AG04449 (cell line): ENCODE results near the gene ENKD1.
"Not testable (repeated sequence)": the region's sequence is repeated elsewhere in the genome, so short reads cannot be mapped to it uniquely, and the experiment has no call there.

ENCODE experiments used
- CTCF ChIA-PET: fragments of 350-600 bp; formaldehyde crosslinking; extraction: SDS; loops from one replicate; lab custom pipeline; 2021; ENCODE audit warnings: antibody characterized with exemption; lab: Yijun Ruan, JAX
- POLR2A ChIA-PET: fragments of 400-600, 350-600 bp; formaldehyde crosslinking; extraction: SDS; loops from one replicate; lab custom pipeline; 2020; ENCODE audit warnings: antibody characterized with exemption, inconsistent platforms; lab: Yijun Ruan, JAX
- DNase-seq: peaks from one replicate; pipeline ENCODE4 v3.0.0-alpha.2; 2010; ENCODE audit warnings: low read depth, low spot score
- H3K4me3 ChIP-seq: 2 replicates; pipeline ENCODE4 v1.5.1; 2011; ENCODE audit warnings: low read depth, mild to moderate bottlenecking, control low read depth, low read length
- TF ChIP-seq, protein P1 (sequence below): IDR thresholded peaks from one replicate; pipeline ENCODE4 v1.5.1; 2011; ENCODE audit warnings: mild to moderate bottlenecking, moderate library complexity, low read length, control low read depth, inconsistent platforms; ENCODE audit not compliant: insufficient read depth; ENCODE audit errors: missing control alignments

Gene ENKD1

DNA sequence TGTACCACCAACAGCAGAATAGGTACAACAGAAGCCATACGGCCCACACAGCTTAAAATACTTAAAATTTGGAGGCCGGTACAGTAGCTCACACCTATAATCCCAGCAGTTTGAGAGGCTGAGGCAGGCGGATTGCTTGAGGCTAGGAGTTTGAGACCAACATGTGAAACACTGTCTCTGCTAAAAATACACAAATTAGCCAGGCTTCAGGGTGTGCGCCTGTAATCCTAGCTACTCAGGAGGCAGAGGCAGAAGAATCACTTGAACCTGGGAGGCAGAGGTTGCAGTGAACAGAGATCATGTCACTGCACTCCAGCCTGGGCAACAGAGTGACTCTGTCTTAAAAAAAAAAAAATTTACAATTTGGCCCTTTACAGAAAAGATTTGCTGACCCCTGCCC is 35.6 kb upstream of the ENKD1 start:
- POLR2A ChIA-PET, result no interaction called here
- no peak for DNase-seq
- no peak overlapping the region for H3K4me3 ChIP-seq
- TF ChIP-seq, protein P1, sequence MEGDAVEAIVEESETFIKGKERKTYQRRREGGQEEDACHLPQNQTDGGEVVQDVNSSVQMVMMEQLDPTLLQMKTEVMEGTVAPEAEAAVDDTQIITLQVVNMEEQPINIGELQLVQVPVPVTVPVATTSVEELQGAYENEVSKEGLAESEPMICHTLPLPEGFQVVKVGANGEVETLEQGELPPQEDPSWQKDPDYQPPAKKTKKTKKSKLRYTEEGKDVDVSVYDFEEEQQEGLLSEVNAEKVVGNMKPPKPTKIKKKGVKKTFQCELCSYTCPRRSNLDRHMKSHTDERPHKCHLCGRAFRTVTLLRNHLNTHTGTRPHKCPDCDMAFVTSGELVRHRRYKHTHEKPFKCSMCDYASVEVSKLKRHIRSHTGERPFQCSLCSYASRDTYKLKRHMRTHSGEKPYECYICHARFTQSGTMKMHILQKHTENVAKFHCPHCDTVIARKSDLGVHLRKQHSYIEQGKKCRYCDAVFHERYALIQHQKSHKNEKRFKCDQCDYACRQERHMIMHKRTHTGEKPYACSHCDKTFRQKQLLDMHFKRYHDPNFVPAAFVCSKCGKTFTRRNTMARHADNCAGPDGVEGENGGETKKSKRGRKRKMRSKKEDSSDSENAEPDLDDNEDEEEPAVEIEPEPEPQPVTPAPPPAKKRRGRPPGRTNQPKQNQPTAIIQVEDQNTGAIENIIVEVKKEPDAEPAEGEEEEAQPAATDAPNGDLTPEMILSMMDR, result no peak
- CTCF ChIA-PET, result interaction anchor here (1.4 to 1.8 kb wide), 2 partner anchors 114 to 181 kb away, joined by 3 to 5 read pairs; no protein-coding TSS in a partner anchor

DNA sequence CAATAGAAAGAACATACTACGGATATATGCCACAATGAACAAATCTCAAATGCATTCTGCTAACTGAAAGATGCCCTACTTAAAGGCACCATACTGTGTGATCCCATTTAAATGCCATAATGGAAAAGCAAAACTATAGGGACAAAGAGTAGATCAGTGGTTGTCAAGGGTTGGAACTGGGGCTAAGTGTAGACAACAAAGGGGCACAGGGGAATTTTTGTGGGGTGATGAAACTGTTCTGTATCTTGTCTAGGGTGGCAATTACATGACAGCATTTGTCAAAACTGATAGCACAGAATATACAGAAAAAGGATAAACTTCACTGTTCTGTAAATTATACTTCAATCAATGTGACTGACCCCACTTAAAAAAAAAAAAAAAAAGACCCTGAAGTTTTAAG is 34.9 kb upstream of the ENKD1 start:
- POLR2A ChIA-PET, result no interaction called here
- DNase-seq, result no peak
- CTCF ChIA-PET, result interaction anchor here (1.4 to 1.8 kb wide), 2 partner anchors 115 to 180 kb away, joined by 3 to 5 read pairs; no protein-coding TSS in a partner anchor
- TF ChIP-seq, protein P1, result no peak
- H3K4me3 ChIP-seq, result no peak overlapping the region

DNA sequence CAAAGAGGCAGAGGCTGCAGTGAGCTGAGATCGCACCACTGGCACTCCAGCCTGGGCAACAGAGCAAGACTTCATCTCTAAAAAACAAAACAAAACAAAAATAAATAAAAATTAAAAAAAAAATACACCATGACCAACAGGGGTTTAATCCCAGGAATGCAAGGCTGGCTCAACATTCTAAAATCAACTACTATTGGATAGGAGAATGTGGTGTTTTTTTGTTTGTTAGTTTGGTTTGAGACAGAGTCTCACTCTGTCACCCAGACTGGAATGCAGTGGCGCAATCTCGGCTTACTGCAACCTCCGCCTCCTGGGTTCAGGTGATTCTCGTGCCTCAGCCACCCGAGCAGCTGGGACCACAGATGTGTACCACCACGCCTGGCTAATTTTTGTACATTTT is 32.7 kb upstream of the ENKD1 start:
- POLR2A ChIA-PET, result no interaction called here
- DNase-seq, result no peak
- TF ChIP-seq, protein P1, result no peak
- no peak overlapping the region for H3K4me3 ChIP-seq
- CTCF ChIA-PET, result no interaction called here

DNA sequence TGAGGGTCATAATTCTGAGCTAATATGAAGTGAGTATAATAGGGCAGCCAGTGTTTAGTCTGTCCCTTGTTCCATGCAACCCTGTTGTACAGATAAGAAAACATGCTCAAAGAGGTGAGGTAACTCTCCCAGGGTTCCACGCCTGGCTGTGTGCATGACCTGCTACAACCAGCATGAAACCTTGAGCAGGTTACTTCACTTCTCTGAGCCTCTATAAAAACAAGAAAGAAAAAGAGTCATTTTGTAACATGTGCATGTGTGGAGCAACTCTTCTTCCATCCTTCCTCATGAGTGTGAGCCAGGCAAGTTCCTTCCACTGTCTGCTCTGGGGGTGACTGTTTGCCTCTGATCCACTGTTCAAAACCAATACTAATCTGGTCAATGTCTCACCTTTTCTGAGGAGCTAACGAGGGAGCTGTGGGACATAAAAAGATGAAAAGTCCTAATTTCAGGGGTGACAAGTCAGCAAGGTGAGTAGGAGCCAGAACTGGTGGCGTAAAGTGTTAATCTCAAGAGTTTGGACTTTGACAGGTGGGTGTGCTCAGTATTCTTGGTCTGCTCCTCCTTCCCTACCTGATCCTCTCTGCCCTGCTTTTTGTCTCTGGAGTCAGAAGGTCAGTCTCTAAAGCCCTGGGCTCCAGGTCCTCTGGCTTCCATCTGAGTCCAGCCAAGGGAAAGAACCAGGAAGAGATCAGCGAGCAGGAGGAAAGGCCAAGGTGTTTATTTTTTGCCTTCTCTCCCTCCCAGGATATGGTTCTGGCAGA is 31.1 kb upstream of the ENKD1 start:
- CTCF ChIA-PET, result no interaction called here
- DNase-seq, result no peak
- TF ChIP-seq, protein P1, result no peak
- H3K4me3 ChIP-seq, result no peak overlapping the region
- POLR2A ChIA-PET, result no interaction called here

DNA sequence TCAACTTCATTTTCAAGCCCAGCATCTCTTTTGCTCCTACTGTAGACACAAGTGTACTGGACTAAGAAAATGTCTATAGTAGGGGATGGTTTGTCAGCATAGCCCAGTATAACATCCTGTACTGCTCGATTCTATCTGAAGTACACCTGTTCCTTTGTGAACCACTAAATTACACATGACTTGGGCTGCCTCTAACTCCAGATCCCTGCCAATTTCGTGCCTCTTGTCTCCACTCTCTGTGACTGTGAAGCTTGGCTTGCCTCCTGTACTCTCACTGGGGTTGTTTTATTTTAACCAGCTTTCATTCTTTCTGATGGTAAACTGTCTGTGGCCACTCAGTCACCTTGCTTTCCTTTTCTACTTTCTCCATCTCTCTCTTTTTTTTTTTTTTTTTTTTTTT is 28.1 kb upstream of the ENKD1 start:
- ChIA-PET CTCF (interaction anchor here (0.7 to 2.9 kb wide), 3 partner anchors 9 to 196 kb away, joined by 3 to 9 read pairs (median 4); no protein-coding TSS in a partner anchor), POLR2A (no interaction called here)
- TF ChIP-seq, protein P1, result no peak
- no peak overlapping the region for H3K4me3 ChIP-seq
- DNase-seq, result no peak

DNA sequence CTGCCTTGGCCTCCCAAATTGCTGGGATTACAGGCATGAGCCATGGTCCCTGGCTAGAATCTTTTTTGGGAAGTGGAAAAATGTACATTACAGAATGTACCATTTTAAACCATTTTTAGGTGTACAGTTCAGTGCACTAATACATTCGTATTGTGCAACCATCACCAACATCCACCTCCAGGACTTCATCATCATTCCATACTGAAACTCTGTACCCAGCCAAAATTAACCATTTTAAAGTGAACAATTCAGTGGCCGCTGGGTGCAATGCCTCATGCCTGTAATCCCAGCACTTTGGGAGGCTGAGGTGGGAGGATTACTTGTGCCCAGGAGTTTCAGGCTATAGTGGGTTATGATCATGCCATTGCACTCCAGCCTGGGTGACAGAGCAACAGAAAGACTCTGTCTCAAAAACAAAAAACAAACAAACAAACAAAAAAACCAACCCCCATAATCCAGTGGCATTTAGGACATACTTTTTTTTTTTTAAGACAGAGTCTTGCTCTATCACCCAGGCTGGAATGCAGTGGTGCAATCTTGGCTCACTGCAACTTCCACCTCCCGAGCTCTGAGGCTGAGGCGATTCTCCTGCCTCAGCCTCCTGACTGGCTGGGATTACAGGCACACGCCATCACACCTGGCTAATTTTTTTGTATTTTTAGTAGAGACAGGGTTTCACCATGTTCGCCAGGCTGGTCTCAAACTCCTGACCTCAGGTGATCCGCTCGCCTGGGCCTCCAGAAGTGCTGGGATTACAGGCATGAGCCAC is 27.2 kb upstream of the ENKD1 start:
- CTCF ChIA-PET, result interaction anchor here (2.9 kb wide), 1 partner anchor 26 kb away, joined by 9 read pairs; no protein-coding TSS in a partner anchor
- POLR2A ChIA-PET, DNase-seq, H3K4me3 ChIP-seq: not testable (repeated sequence)
